ENCODE measurements around the gene DNAH1.

DNA sequence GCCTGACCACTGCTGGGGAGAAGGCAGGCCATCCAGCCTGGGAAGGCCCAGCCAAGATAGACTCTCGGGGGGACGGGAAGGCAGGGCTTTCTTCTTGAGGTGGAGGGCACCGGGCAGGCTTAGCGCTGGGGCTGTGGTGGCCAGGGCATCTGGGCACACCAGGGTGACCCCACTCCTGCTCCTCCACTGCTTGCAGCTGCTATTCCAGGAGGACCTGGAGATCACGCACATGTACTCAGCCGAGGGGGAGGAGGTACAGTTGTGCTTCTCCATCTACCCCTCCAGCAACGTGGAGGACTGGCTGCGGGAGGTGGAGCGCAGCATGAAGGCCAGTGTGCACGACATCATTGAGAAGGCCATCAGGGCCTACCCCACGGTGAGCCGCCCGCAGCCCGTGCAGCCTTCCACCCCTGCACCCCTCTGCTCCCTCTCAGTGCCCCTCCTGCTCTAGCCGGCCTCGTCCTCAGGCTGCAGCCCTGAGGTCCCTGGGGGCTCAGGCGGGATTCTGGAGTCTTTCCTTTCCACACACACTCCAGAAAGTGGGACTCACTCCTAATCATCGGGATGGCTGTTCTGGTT lies 42.3 kb downstream of the DNAH1 start:
- TF ChIP-seq RAD21 (CRISPR knock-in tag; IDR thresholded peaks at IDR 0.05) (no peak), ZIK1 (CRISPR knock-in tag; IDR thresholded peaks at IDR 0.05; ENCODE audit: borderline replicate concordance, low read depth) (no peak), ATF7 (IDR thresholded peaks at IDR 0.05) (no peak), ATF7 (CRISPR knock-in tag; IDR thresholded peaks at IDR 0.05) (no peak)
